NCI-H2171 (cell line): ENCODE measurements around the gene BLTP3B.
A peak's percentile ranks its signal among the peaks of the same experiment; 100 is the strongest.
"Not testable (repeated sequence)": the region's sequence is repeated elsewhere in the genome, so short reads cannot be mapped to it uniquely, and the experiment has no call there.

ENCODE experiments used
- DNase-seq: peaks from one replicate; lab custom pipeline; 2025; lab: John Stamatoyannopoulos, UW

The BLTP3B gene

GRCh38 chr12:100142851-100143559 lies at the start of gene BLTP3B:
Gene BLTP3B (minus strand): TSS chr12:100142874. CDS start chr12:100142635, 239 bp downstream.
- DNase-seq = peak; percentile 92

DNA sequence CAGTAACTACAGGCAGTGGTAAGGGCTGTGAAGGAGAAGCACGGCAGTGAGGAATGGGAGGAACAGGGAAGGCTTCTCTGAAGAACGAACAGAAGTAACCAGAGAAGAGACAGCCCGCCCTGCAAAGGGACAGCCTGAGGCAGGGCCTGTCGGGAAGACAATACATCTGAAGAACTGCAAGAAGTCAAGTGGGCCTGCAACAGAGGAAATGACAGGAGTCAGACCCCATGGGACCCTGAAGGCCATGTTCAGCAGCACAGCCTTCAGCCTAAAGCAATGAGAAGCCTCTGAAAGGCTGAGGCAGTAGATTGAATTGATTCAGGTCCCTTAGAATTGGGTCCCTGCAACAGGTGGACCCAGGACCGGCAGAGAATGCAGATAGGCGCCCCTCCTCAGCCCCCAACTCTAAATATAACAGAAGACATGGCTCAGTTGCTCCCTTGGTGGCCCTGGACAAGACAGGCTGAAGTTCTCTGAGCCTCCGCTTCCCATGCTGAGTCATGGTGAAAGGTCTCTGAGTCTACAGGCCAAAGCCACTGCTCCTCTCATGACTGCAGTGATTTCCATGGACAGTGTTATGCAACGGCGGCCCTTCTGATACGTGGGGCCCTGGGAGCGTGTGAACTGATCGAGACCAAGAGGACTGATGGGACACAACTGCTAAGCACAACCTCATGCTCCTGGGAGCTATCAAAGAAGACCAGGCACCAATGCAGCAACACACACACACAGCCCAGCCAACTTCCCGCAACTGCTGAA lies 47.1 kb upstream of the BLTP3B start:
- no peak for DNase-seq

DNA sequence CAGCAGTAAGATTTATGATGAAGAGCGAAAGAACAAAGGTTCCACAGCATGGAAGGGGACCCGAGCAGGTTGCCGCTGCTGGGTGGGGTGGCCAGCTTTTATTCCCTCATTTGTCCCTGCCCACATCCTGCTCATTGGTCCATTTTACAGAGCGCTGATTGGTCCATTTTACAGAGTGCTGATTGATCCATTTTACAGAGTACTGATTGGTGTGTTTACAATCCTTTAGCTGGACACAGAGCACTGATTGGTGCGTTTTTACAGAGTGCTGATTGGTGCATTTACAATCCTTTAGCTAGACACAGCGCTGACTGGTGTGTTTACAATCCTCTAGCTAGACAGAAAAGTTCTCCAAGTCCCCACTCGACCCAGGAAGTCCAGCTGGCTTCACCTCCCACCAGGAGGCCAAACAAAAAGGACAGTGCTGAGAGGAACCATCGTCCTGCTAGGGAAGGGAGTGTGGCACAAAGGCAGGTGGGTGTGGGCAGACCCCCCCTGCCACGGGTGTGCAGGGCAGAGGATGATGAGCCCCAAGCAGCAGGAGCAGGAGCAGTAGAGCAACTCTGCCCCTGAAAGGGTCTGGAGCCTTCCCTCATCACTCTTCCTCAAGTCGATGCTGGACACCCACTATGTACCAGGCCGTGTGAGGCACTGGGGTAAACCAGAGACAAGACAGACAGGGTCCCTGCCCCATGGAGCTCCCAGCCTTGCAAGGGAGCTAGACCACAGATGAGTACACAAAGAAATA lies 46.4 kb upstream of the BLTP3B start:
- not testable (repeated sequence) for DNase-seq

DNA sequence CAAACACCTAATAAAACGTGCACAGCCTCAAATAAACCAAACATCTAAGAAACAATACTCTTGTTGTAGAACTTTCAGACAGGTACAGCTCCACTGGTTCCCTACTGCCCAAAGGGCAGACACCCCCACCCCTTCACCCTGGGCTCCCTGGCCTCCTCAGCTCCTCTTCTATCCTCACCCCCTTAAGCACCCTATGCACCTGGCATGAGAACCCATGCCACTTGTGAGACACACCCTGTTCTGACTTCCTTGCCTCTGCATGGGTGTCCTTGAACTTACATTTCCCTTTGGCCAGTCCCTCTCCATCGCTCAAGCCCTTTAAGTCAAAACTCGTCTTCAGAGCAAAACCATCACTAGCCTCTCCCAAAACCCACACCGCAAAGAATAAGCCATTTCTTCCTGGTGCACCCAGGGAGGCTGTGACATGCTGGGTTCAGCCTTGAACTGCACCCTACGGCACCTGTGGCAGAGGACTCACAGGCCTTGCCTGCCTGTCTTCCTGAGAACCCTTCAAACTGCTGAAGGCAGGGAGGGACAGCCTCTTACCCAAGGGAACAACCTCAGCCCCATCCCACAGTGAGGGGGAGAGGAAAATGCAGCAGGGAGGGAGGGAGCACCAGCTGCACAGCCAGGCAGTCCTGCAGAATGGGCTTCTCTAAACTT lies 45.3 kb upstream of the BLTP3B start:
- no peak for DNase-seq

DNA sequence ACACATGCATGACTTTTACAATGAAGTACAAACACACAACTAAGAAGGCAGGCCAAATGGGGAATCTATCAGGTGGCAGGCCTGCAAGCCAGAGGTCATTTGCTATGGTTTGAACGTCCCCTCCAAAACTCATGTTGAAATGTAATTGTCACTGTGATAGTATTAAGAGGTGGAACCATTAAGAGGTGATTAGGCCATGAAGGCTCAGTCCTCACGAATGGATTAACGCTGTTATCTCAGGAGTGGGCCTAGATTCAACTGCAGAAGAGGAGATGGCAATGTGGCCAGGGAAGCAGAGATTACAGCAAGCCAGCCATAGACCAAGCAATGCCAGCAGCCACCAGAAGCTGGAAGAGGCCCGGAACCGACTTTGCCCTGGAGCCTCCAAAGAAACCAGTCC lies 44.4 kb upstream of the BLTP3B start:
- DNase-seq = no peak

DNA sequence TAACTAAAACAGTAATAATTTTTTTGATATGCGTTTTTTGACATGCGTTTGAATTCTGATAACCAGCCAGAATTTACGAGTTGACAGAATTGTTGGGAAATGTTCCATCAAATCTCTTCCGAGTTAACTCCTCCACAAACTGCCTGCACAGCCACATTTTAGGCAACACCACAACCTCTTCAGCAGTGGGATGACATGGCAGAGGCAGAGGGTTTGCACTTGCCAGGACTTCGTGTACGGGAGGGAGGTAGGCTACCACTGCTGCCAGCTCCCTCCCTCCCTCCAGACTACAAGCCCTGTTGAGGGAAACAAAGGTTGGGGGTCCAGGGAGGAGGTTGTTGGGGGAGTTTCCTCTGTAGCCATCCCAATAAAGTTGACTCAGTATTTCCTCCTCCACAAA lies 43.4 kb upstream of the BLTP3B start:
- DNase-seq = no peak

- DNase-seq = no peak
These were observed 42.8 kb upstream of the BLTP3B start for GRCh38 chr12:100185361-100185894.

DNA sequence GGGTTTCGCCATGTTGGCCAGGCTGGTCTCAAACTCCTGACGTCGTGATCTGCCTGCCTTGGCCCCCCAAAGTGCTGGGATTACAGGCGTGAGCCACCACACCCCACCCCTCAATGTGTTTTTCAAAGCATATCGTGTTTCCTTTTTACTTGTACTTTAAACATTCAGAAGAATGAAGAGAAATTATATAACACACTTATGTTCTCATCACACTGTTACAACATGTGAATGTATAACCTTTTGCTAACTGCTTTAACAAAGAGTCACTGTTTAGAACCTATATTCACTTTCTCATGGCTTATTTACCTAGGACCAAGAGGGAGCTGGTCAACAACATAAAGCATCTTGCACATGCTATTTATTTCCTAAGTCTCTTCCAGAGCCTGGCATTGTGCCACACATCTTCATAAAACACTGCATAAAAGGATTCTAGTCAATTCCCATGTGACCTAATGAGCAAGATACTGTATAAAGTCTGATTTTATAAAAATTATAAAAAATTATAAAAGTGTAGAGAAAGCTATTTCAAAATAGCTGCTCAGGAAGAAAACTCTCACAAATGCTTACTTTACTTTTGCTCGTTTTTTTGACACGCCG lies 42.0 kb upstream of the BLTP3B start:
- DNase-seq = no peak

- no peak for DNase-seq
These were observed 36.6 kb upstream of the BLTP3B start for GRCh38 chr12:100179252-100179651.

- DNase-seq = not testable (repeated sequence)
These were observed 33.8 kb upstream of the BLTP3B start for GRCh38 chr12:100176493-100176892.

DNA sequence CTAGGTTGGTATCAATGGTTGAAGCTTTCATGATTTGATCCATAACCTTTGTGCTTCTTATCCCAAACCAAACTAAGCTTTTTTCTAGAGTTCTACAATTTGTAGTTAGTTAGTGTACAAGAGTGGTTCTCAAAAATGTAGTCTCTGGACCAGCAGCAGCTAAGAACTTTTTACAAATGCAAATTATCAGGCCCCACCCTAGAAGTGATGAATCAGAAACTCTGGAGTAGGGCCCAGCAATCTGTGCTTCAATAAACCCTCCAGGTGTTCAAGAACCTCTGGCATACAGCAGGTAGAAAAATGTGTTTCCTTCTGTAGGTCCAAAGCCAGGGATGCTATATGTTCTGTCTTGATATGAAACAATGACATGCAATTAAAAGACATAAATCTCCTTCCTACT lies 31.8 kb upstream of the BLTP3B start:
- no peak for DNase-seq

DNA sequence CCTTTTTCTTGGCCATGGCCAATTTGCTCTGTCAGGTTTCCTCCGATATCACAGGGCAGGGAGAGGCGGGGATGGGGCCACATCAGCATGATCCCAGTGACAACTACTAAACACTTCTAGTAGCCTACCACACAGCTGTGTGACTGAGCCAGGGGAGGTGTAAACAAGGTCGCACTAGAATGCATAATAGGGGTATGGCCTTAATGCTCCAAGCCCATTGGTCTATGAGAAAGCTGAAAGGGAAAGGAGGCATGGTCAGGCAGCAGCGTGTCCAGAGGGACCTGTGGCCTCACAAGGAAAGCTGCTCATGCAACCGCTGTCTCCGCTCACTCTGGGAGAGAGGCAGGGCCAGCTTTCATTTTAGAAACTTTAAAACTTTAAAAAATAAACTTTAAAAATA lies 30.4 kb upstream of the BLTP3B start:
- DNase-seq = no peak

GRCh38 chr12:100171248-100171647 lies 28.6 kb upstream of the BLTP3B start:
- no peak for DNase-seq

GRCh38 chr12:100170313-100170858 lies 27.7 kb upstream of the BLTP3B start:
- DNase-seq = no peak

GRCh38 chr12:100169345-100169744 lies 26.7 kb upstream of the BLTP3B start:
- no peak for DNase-seq

- no peak for DNase-seq
These were observed 25.9 kb upstream of the BLTP3B start for GRCh38 chr12:100168562-100168961.

DNA sequence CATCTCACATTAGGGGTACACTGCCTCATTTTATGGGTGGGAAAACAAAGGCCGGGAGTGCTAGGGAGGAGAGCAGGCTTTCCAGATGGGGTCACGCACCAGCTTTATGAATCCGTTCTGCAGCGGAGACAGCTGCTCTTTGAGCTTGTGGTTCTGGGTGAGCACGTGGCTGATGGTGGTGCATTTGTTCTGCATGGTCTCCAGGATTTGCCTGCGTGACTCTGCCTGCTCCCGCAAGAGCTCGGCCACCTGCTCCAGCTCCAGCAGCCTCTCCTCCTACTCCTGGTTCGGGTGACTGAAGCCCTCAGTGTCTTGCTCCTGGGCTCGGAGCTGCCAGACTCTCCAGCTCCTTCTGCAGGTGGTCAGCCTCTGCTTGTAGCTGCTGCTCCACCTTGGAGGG lies 23.6 kb upstream of the BLTP3B start:
- DNase-seq = no peak

DNA sequence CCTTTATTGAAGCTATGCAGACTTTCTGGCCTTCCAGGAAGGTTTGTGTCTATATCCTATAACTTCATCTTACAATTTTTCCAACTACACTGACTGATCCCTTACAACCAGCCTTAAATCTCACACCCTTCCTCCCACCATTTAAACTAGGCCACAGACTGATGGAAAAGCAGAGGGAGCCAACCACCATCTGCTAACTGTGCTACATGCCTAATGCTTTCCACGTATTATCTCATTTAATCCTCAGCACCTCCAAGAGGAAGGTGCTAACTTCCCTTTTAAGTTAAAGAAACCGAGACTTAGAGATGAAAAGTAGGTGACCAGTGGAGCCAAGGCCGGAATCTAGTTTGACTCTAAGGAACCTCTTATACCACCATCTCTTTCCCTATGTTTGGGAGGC lies 22.7 kb upstream of the BLTP3B start:
- no peak for DNase-seq

DNA sequence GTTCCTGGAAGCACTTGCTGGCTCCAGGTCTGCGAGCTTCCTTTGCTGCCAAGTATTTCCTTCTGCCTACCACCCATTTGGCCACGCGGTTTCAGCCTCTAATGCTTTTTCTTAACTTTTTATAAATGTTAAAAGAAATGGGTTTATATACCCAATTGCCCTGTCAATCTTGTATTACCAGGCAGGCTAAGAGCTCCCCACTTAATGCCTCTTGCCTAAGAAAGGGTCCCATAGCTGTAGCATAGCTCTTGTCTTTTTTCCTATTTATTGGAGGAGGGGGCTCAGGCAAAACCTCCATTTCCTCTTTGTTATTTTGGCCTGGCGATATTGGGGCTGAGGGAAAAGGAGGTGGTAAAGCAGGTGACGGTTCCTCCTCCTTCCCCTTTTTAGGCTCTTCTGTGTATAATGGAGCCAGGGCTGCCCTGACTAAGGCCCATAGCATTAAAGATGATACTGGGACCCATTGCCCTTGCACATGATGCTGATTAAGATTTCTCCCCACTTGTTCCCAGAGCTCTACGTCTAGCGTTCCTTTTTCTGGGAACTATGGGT lies 21.6 kb upstream of the BLTP3B start:
- no peak for DNase-seq

GRCh38 chr12:100163416-100164152 lies 20.9 kb upstream of the BLTP3B start:
- DNase-seq = peak; percentile 88
